GM21786 (cell line): Measurements from ENCODE around the gene PRKN.
"Not testable (repeated sequence)": the region's sequence is repeated elsewhere in the genome, so short reads cannot be mapped to it uniquely, and the experiment has no call there.

Experiments used
- ATAC-seq: cut with Tn5 transposase; IDR thresholded peaks from one replicate; pipeline ENCODE4 v1.9.1; 2021; ENCODE audit not compliant: unreplicated experiment

The PRKN gene

DNA sequence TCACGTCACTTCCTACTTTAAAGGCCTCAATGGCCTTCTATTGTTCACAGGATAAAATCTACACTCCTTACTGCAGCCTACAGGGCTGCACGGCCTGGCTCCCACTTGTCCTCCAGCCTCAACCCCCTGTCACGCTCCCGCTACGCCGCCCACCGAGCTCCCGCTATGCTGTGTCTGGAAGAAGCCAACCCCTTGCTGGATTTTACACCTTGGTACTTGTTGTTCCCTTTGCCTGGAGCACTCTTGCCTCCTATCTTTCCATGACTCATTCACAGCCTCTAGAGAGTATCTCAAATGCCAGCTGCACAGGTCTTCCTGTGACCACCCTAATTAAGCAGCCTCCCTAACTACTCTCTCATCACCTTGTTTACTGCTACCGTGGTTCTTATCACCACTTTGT is 259.9 kb downstream of the PRKN start:
- ATAC-seq = no peak

- no peak for ATAC-seq
Observed at GRCh38 chr6:162463576-162463975, 264.0 kb downstream of the PRKN start.

- ATAC-seq = no peak
Observed at GRCh38 chr6:162459985-162460384, 267.6 kb downstream of the PRKN start.

DNA sequence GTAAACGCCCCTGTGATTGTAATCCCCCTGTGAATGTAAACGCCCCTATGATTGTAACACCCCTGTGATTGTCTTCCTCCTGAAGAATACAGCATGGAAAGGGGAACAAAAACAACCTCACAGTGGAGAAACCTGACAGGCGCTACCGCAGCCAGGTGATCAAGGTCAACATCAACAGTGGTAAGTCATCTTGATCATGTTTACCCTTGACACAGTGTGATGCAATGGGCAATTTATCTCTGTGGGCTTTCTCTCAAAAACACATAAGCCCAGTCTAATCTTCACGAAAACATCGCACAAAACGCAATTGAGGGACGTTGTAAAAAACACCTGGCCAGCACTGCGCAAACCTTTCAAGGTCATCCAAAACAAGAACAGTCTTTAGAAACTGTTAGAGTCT is 277.2 kb downstream of the PRKN start:
- ATAC-seq = no peak

- ATAC-seq = no peak
Observed at GRCh38 chr6:162448294-162448693, 279.3 kb downstream of the PRKN start.

DNA sequence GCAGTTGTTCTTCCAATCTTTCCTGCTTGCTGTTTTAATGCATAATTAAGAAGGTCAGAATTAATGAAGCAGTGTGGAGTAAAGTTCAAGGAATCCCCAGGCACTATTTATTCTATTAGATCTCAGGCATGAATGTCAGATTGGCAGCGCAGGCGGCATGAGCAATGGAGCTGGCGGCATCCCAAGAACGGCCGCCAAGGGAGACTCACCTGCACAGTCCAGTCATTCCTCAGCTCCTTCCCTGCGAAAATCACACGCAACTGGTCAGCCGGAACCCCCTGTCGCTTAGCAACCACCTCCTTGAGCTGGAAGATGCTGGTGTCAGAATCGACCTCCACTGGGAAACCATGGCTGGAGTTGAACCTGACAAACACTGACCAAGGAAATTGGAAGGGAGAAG is 284.5 kb downstream of the PRKN start:
- no peak for ATAC-seq

DNA sequence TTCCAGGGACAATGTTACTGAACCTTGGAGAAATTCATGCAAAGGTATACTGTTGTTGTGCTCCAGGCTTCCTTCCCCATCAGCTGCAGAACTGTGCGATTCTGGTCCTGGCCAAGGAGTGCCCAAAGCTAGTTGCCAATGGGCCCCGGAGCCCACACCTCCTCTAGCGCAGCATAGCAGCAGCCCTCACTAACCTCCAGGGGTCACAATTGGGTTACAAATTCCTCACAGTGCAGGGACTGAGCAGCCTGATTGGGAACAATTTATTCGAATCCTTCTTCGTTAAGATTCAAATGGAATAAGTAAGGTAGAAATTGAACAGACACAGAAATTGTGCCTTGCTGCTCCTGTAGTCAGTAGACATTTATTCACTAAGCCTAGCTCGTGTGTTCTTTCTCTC is 284.9 kb downstream of the PRKN start:
- no peak for ATAC-seq

DNA sequence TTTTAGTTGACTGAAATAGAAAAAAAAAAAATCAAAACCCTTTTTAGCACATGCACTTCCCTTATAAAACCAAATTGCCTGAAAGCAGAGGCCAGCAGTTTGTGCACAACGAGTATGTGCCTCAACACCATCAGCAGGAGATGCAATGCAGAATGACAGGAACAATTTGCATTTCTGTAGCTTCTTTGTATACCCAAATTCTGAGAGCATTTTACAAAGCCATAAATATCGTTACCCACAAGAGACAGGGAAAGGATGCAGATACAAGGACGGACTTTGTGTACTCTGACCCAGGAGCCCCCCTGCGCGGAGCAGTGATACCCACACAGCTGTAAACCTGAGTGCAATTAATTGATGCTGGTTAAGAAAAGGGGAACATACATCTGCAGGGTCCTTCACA is 285.6 kb downstream of the PRKN start:
- no peak for ATAC-seq

DNA sequence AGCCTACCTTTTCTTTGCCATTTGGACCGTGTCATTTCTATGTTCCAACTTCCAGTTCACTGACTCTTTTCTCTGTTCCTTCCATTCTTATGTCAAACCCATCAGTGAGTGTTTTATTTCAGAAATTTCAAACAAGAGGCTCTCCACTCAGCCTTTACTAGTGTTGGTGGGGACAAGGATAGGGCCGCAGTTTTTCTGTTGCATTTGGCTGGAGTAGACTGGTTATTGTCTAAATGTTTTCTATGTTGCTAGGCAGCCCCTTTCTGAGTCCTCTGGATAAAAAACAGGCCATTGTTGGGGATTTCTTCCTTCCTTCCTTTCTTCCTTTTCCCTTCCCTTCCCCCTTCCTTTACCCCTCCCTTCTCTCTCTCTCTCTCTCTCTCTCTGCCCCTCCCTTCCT is 288.6 kb downstream of the PRKN start:
- no peak for ATAC-seq

GRCh38 chr6:162435071-162435470 is 292.5 kb downstream of the PRKN start:
- ATAC-seq = no peak

DNA sequence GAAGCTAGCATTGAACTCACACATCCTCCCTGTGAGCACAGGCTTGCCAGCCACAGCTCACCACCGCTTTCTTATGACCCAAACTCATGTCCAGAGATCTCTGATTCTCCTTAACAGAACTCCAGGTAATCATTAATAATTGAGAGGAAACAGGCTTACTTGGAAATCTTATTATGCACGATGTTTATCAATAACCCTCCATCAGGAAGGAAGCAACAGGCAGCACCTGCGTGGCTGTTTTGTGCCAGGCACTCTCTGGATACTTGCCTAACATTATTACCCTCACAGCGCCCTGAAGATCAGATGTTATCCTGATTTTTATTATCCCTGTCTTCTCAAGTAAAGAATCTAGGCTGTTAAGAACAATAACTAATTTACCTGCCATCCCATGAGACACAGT is 306.6 kb downstream of the PRKN start:
- no peak for ATAC-seq

- no peak for ATAC-seq
Observed at GRCh38 chr6:162416831-162417537, 310.6 kb downstream of the PRKN start.

DNA sequence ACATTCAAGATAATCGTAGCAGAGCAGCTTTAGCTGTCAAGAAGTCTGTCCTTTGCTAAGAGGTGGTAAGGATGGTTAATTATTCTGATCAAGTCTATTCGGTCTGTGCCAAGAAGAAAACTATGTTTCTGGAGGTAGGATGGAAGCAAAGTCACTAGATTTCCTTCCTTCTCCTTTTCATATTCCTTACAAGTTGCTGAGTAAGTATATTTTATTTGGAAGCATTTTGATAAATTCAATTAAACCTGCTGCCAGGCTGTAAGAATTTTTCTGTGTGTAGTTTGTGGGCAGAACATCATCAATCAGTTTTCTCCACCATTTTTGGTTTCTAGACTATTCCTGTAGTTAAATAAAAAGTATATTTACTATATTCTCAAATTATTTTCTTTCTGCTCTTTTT is 311.3 kb downstream of the PRKN start:
- ATAC-seq = no peak

DNA sequence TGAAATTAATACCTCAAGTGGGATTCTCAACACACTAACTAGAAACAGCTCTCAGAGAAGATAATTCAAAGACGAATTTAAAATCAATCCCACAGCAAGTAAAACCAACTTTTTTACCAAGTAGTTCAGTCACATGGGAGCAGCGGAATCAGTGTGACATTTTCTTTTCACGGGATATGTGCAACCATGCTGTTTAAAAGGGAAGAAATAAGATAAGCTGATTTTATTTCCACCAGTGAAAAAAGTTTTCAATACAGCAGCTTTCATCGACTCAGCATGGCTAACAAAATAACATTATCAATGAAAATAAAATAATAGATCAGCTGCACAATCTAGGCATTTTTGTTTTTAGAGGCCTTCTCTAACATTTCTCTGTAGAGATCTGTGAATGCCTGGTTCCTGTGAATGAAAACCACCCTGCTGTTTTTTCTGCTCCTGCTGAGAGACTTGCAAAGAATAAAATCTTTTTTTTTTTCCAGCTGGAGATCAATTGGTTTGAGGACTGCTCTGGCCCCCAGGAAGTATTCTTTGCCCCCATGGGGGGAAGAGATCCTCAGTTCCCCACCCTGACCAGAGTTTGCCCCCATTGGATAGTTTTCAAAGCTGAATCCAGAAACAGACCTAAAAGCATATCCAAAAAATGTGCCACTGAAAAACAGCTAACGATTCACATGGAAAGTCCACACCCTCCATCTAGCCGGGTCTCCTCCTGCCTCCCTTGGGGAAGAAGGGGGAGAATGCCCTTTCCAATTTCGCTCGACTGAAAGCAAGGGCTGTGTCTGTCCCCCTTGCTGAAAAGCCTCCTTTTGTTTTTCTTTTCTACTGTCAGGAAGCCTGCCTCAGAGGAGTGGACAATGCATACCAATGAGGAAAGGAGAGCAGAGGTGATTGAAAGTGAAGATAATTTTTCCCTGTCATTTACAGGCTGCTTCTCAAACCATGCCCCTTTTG is 317.6 kb downstream of the PRKN start:
- ATAC-seq = no peak

DNA sequence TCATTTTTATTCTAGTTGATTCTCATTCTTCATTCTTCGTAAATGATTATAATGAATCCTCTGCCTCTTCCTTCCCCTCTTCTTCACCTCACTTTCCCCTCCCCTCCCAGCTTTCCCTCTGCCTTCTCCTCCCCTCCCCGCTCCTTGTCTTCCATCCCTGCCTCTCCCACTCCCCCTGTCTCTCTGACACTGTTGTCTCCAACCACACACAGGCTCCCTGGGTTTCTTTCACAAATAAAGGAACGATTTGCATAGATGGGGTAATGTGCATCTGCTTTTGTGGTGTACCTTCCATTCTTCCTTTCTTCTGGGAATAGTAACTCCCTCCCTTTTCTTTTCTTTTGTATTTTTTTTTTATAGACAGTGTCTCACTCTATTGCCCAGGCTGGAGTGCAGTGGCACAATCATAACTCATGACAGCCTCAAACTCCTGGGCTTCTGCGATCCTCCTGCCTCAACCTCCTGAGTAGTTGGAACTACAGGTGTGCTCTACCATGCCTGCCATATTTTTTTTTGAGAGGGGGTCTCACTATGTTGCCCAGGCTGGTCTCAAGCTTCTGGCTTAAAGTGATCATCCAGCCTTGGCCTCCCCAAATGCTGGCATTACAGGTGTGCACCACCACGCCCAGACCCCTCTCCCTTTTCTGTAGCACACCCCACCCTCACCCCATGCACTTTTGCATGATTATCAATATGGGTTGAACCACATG is 318.6 kb downstream of the PRKN start:
- no peak for ATAC-seq

- ATAC-seq = no peak
Observed at GRCh38 chr6:162404951-162405350, 322.6 kb downstream of the PRKN start.

GRCh38 chr6:162403031-162403430 is 324.5 kb downstream of the PRKN start:
- no peak for ATAC-seq

DNA sequence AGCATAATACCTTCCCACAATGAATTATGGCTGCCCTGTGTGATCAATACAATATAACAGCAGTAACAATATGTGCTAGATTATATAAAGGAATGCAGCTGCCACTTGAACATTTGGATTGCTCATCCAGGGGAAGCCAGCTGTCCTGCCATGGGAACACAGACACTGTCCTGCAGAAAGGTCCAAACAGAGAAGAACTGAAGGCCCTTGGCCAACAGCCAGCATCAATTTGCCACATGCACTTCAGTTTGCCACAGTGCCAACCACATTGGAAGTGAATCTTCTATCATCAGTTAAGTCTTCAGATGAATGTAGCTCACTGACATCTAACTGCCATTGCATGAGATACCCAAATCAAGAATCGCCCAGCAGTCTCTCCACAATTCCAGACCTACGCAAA is 332.4 kb downstream of the PRKN start:
- ATAC-seq = no peak

GRCh38 chr6:162390961-162391811 is 336.4 kb downstream of the PRKN start:
- not testable (repeated sequence) for ATAC-seq

GRCh38 chr6:162389343-162390085 is 338.1 kb downstream of the PRKN start:
- no peak for ATAC-seq
